Measurements from ENCODE around the gene BAIAP2L1. TPM values are rescaled to one million over a fixed set of nuclear protein-coding genes. Genes with fewer than 3 reads are reported as not detected.
A peak's percentile ranks its signal among the peaks of the same experiment; 100 is the strongest.

Gene BAIAP2L1
- total RNA-seq, 2 donors from 2014 or later: 63.9 to 66.2 TPM

GRCh38 chr7:98366562-98366938, 34.3 kb downstream of the BAIAP2L1 start:
- H3K27ac ChIP-seq: peak overlapping the region; percentile 3
- no peaks in the 10 kb centered on the region for H3K36me3 ChIP-seq
- TF ChIP-seq CTCF (IDR thresholded peaks at IDR 0.05): no peak
- no peaks in the 10 kb centered on the region for H3K27me3 ChIP-seq
- H3K9me3 ChIP-seq: no peaks in the 10 kb centered on the region
- no peak overlapping the region for H3K4me3 ChIP-seq
- no peak overlapping the region for H3K9ac ChIP-seq (ENCODE audit: low read depth in 2 of 2, low read length in 2 of 2)
- intact Hi-C loops (cut with DNase I): no loop called here
- no peak for DNase-seq
- no peaks in the 10 kb centered on the region for H3K4me1 ChIP-seq

- no peak overlapping the region for H3K9ac ChIP-seq (ENCODE audit: low read depth in 2 of 2, low read length in 2 of 2)
- intact Hi-C loops (cut with DNase I): no loop called here
- TF ChIP-seq CTCF (IDR thresholded peaks at IDR 0.05): no peak
- H3K4me1 ChIP-seq: no peaks in the 10 kb centered on the region
- H3K27me3 ChIP-seq: no peaks in the 10 kb centered on the region
- H3K27ac ChIP-seq: peak overlapping the region; percentile 3
- no peaks in the 10 kb centered on the region for H3K36me3 ChIP-seq
- H3K9me3 ChIP-seq: no peaks in the 10 kb centered on the region
- peak; percentile 63 for DNase-seq
- H3K4me3 ChIP-seq: no peak overlapping the region
Measured at GRCh38 chr7:98365863-98366561, 34.9 kb downstream of the BAIAP2L1 start.

GRCh38 chr7:98364220-98364619, 36.7 kb downstream of the BAIAP2L1 start:
- H3K27me3 ChIP-seq: no peaks in the 10 kb centered on the region
- H3K4me3 ChIP-seq: no peak overlapping the region
- H3K27ac ChIP-seq: no peak overlapping the region
- H3K36me3 ChIP-seq: no peaks in the 10 kb centered on the region
- intact Hi-C loops (cut with DNase I): no loop called here
- H3K9me3 ChIP-seq: no peaks in the 10 kb centered on the region
- TF ChIP-seq CTCF (IDR thresholded peaks at IDR 0.05): no peak
- no peak for DNase-seq
- H3K9ac ChIP-seq (ENCODE audit: low read depth in 2 of 2, low read length in 2 of 2): no peak overlapping the region
- H3K4me1 ChIP-seq: no peaks in the 10 kb centered on the region

GRCh38 chr7:98362517-98362916, 38.4 kb downstream of the BAIAP2L1 start:
- Histone ChIP-seq H3K27me3 (no peaks in the 10 kb centered on the region), H3K9me3 (no peaks in the 10 kb centered on the region), H3K36me3 (no peaks in the 10 kb centered on the region), H3K4me3 (no peak overlapping the region), H3K4me1 (no peaks in the 10 kb centered on the region), H3K9ac (ENCODE audit: low read depth in 2 of 2, low read length in 2 of 2) (no peak overlapping the region), H3K27ac (no peak overlapping the region)
- no peak for TF ChIP-seq CTCF (IDR thresholded peaks at IDR 0.05)
- no peak for DNase-seq
- intact Hi-C loops (cut with DNase I): no loop called here

- no peak overlapping the region for H3K4me3 ChIP-seq
- peaks cover 3% of the 10 kb centered on the region for H3K4me1 ChIP-seq
- intact Hi-C loops (cut with DNase I): no loop called here
- no peaks in the 10 kb centered on the region for H3K36me3 ChIP-seq
- no peaks in the 10 kb centered on the region for H3K27me3 ChIP-seq
- no peak for TF ChIP-seq CTCF (IDR thresholded peaks at IDR 0.05)
- H3K27ac ChIP-seq: peak overlapping the region; percentile 82
- DNase-seq: peak; percentile 84
- H3K9me3 ChIP-seq: no peaks in the 10 kb centered on the region
- peak overlapping the region; percentile 40 to 70 for H3K9ac ChIP-seq (ENCODE audit: low read depth in 2 of 2, low read length in 2 of 2)
Measured at GRCh38 chr7:98360221-98361130, 40.4 kb downstream of the BAIAP2L1 start.
